ENCODE measurements around the gene NPTN.

GRCh38 chr15:73632670-73633058 is 525 bp downstream of the NPTN start:
- TF ChIP-seq ZFP3 (CRISPR knock-in tag; IDR thresholded peaks at IDR 0.05): no peak
- no peak for TF ChIP-seq SNAI2 (CRISPR knock-in tag; IDR thresholded peaks at IDR 0.05)
- no peak for TF ChIP-seq ISL1 (CRISPR knock-in tag; IDR thresholded peaks at IDR 0.05)
- no peak for TF ChIP-seq RARB (CRISPR knock-in tag; IDR thresholded peaks at IDR 0.05)
- no peak for TF ChIP-seq ZNF8 (CRISPR knock-in tag; IDR thresholded peaks at IDR 0.05)
- TF ChIP-seq ARNTL (CRISPR knock-in tag; IDR thresholded peaks at IDR 0.05; ENCODE audit: borderline replicate concordance, low read depth): no peak
- TF ChIP-seq, protein P1, sequence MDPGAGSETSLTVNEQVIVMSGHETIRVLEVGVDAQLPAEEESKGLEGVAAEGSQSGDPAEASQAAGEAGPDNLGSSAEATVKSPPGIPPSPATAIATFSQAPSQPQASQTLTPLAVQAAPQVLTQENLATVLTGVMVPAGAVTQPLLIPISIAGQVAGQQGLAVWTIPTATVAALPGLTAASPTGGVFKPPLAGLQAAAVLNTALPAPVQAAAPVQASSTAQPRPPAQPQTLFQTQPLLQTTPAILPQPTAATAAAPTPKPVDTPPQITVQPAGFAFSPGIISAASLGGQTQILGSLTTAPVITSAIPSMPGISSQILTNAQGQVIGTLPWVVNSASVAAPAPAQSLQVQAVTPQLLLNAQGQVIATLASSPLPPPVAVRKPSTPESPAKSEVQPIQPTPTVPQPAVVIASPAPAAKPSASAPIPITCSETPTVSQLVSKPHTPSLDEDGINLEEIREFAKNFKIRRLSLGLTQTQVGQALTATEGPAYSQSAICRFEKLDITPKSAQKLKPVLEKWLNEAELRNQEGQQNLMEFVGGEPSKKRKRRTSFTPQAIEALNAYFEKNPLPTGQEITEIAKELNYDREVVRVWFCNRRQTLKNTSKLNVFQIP (CRISPR knock-in tag; IDR thresholded peaks at IDR 0.05; ENCODE audit: borderline replicate concordance, low read depth): no peak
- TF ChIP-seq OSR1 (CRISPR knock-in tag; IDR thresholded peaks at IDR 0.05): no peak
